ENCODE data around the gene NEK6. TPM values are rescaled to one million over a fixed set of nuclear protein-coding genes. Genes with fewer than 3 reads are reported as not detected.
A peak's percentile ranks its signal among the peaks of the same experiment; 100 is the strongest.

Gene NEK6
- total and polyA plus RNA-seq, 10 of the 15 experiments (the other 5 are each of a cell fraction or from before 2014, with no cell fraction given), result 31.3 to 161 (median 89.2) TPM

- FAIRE-seq (no peak), ATAC-seq (peak; percentile 2; the same call in 2 of the 3 replicates), DNase-seq (ENCODE audit: low read depth, low spot score) (no peak)
- H2AFZ ChIP-seq (ENCODE audit: control insufficient read depth, low read depth, low read length), result no peak overlapping the region
- peaks cover 100% of the 10 kb centered on the region for H3K79me2 ChIP-seq (ENCODE audit: control insufficient read depth, insufficient read depth, low read length)
- H3K4me3 ChIP-seq, result peak overlapping the region; percentile 29; the same call in 1 of the 2 replicates
- in situ Hi-C loops (cut with MboI) (loop anchor here (25.0 kb wide), 1 partner anchor 158 kb away; no protein-coding TSS in a partner anchor), intact Hi-C loops (cut with micrococcal nuclease; ENCODE audit: unreplicated experiment) (no loop called here)
- SMC1A ChIA-PET (ENCODE audit: uncharacterized antibody, unreplicated experiment), result interaction anchor here (0.5 to 9.9 kb wide), 3 partner anchors 30 to 169 kb away, joined by 3 to 132 read pairs (median 4); no protein-coding TSS in a partner anchor
- H3K36me3 ChIP-seq (ENCODE audit: control insufficient read depth in 2 of 2, insufficient read depth in 2 of 2, low read length in 1 of 2), result peaks cover 22 to 23% of the 10 kb centered on the region in 2 experiments
- no peaks in the 10 kb centered on the region for H3K27me3 ChIP-seq (replicated peaks in 1 of 2; ENCODE audit: control insufficient read depth in 2 of 2, insufficient read depth in 2 of 2, low read length in 1 of 2)
- peak overlapping the region; percentile 61 for H3K4me2 ChIP-seq (ENCODE audit: control insufficient read depth, insufficient read depth)
- H3K9me3 ChIP-seq (replicated peaks; ENCODE audit: control insufficient read depth, insufficient read depth, low read length), result no peaks in the 10 kb centered on the region
- peaks cover 33% of the 10 kb centered on the region for H4K20me1 ChIP-seq (ENCODE audit: control insufficient read depth, insufficient read depth)
- WGBS (ENCODE audit: insufficient coverage, insufficient replicate concordance, low lambda C conversion rate, missing lambda C conversion rate), result 61% methylated on average over 18 of the region's 18 CpGs
- CTCF ChIA-PET, result interaction anchor here (0.6 to 4.2 kb wide), 5 partner anchors 9 to 169 kb away, joined by 3 to 20 read pairs (median 3); no protein-coding TSS in a partner anchor
- no TSS peak for BruUV-seq (replicated peaks)
- POLR2A ChIA-PET, result no interaction called here
- no peak overlapping the region; the same call in 1 of the 2 replicates for H3K9ac ChIP-seq (ENCODE audit: control insufficient read depth, insufficient read depth, low read length)
- peaks cover 75% of the 10 kb centered on the region for H3K4me1 ChIP-seq (ENCODE audit: control insufficient read depth, insufficient read depth, low read length)
- RAD21 ChIA-PET (ENCODE audit: unreplicated experiment), result interaction anchor here (0.7 to 2.2 kb wide), 4 partner anchors 9 to 169 kb away, joined by 3 to 6 read pairs (median 4); no protein-coding TSS in a partner anchor
- H3K27ac ChIP-seq (ENCODE audit: control insufficient read depth, insufficient read depth), result peak overlapping the region; percentile 48
- TF ChIP-seq PKNOX1 (IDR thresholded peaks at IDR 0.05), result peak; percentile 51
- 0 out of 2 replicates have a peak, but pooled peaks have one; percentile 47 for TF ChIP-seq SMARCA5 (IDR thresholded peaks at IDR 0.05)
- no peak for TF ChIP-seq ZZZ3 (IDR thresholded peaks at IDR 0.05; ENCODE audit: control insufficient read depth, insufficient read length, low read depth)
- TF ChIP-seq SP1 (IDR thresholded peaks at IDR 0.05; ENCODE audit: low read depth, low read length), result no peak
- TF ChIP-seq EP300 (IDR thresholded peaks at IDR 0.05; ENCODE audit: borderline replicate concordance in 1 of 2, control insufficient read depth in 1 of 2, low read depth in 2 of 2, low read length in 2 of 2), result 0 out of 4 replicates have a peak, but pooled peaks of 1 of the 2 experiments have one; percentile 27
- no peak for TF ChIP-seq ESRRA (IDR thresholded peaks at IDR 0.05; ENCODE audit: low read length)
- TF ChIP-seq ZNF687 (IDR thresholded peaks at IDR 0.05), result peak; percentile 64
- 0 out of 2 replicates have a peak, but pooled peaks have one; percentile 15 for TF ChIP-seq CBFB (IDR thresholded peaks at IDR 0.05; ENCODE audit: low read depth)
- TF ChIP-seq TCF12 (IDR thresholded peaks at IDR 0.05; ENCODE audit: low read depth, low read length), result peak; percentile 57; the same call in 1 of the 2 replicates
- TF ChIP-seq YY1 (IDR thresholded peaks at IDR 0.05; ENCODE audit: low read depth, low read length), result 0 out of 2 replicates have a peak, but pooled peaks have one; percentile 14
- no peak for TF ChIP-seq ASH2L (IDR thresholded peaks at IDR 0.05; ENCODE audit: borderline replicate concordance, low read depth)
- TF ChIP-seq MYB (IDR thresholded peaks at IDR 0.05; ENCODE audit: borderline replicate concordance, low read depth, low read length), result no peak
- no peak for TF ChIP-seq E4F1 (IDR thresholded peaks at IDR 0.05; ENCODE audit: borderline replicate concordance, partially characterized antibody)
- peak; percentile 29; the same call in 1 of the 2 replicates for TF ChIP-seq POLR2A (IDR thresholded peaks at IDR 0.05; ENCODE audit: low read depth, low read length)
- 0 out of 2 replicates have a peak, but pooled peaks have one; percentile 54 for TF ChIP-seq TCF3 (IDR thresholded peaks at IDR 0.05; ENCODE audit: borderline replicate concordance, insufficient read depth, low read depth, low read length)
- TF ChIP-seq BCL11A (IDR thresholded peaks at IDR 0.05; ENCODE audit: low read depth, low read length), result 0 out of 2 replicates have a peak, but pooled peaks have one; percentile 14
Measured at GRCh38 chr9:124295159-124295794, 37.5 kb downstream of the NEK6 start.

Measured in GM12878 (cell line).